ENCODE results near the gene NEU2.

- TF ChIP-seq POLR2A (IDR thresholded peaks at IDR 0.05) = no peak
- no peak for TF ChIP-seq CTCF (IDR thresholded peaks at IDR 0.05)
Measured at GRCh38 chr2:232994446-232994845, 38.0 kb upstream of the NEU2 start.

Data from thyroid gland (tissue), 4 donors.